Stimulated activated CD4-positive, alpha-beta T cell treated with anti-CD3 and anti-CD28 coated beads, Interleukin-12 subunit alpha, Interleukin-12 subunit beta, amount 100 ng/mL, for 48 hours (primary cell): ENCODE results near the gene PTGFRN.
"Not testable (repeated sequence)": the region's sequence is repeated elsewhere in the genome, so short reads cannot be mapped to it uniquely, and the experiment has no call there.

ENCODE experiments used
- DNase-seq, 3 donors: peaks; one replicate each; pipeline ENCODE4 v3.0.0-alpha.2; 2020; ENCODE audit warnings: low read depth in 2 of 3, low spot score in 1 of 3

PTGFRN gene

DNA sequence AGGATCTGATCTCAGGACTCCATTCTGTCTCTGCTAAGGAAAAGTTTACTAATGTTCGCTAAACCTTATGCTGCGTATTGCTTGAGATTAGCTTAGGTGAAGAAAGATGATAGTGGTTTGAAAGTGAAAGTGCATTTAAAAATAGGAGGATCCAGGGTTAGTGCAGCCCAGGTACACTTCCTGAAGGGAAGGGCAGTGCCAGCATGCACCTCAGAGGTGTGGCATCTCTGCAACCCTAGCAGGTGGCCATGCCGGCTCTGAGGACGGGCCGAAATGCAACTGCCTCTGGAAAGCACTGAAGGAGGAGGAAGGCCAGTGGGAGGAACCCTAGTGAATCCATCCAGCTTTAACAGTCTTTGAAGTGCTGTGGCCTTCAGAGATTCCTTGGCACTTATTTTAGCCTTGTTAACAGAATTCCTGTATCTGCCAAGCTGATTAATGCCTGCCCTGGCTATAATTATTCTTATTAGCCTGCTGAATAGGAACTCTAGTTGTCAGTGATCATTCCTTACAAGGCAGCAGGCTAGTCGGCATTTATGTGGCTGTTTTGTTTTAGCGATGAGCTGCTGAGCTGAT, 5.5 kb downstream of the PTGFRN start:
- no peak for DNase-seq

DNA sequence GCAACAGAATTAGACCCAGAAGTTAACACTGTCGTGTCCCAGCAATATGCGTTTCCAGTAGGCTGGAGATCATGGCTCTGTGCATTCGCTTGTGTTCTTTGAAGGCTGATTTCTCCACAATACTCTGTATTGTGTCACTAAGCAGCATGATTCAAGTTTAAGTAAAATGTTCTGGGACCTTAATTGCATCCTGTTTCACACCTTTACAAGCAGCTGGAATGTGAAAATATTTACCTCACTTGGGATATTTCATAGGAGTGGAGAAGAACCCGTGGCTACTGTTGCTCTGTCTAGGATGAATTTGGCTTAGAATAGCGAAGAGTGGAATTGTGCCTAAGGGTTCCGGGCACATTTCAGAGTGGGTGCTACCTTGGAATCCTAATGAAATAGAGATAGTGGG, 6.3 kb downstream of the PTGFRN start:
- DNase-seq = no peak

DNA sequence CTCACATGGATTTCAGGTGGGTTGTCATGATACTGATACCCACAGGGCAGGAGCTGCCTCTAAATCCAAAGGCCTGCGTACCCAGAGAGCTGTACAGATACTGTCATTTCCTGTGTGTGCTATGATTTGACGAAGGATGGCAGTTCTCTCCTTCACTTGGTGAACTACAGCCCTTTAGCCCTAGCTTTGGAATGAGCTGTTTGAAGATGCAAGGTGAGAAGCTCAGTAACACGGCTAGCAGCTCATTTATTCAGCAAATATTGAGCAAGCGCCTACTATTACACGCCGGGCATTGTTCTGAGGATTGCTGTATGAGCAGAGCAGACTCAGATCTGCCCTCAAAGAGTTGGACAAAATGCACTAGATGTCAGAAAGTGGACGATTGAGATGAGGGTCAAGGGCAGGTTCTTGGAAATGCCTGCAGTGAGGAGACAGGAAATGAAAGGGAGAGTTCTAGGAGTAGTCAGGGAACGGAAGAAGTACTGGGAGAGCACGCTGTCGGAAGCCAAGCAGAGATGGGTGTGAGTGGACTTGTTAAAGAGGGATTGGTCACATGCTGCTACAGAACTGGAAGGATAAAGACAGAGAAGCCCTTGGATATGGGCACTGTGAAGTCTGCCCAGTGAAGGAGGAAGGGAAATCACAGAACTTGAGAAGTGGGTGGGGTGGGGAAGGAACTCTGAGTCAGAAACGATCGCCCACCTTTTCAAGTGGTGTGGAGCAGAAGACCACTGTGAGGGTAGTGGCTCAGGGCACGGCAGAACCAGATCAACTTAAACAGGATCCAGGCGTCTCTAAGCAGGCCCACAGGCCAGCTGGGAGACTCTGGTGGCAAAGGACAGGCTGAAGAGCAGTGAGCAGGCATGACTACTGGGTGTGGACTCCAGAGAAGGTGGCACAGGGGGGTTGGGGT, 7.1 kb downstream of the PTGFRN start:
- DNase-seq = no peak

DNA sequence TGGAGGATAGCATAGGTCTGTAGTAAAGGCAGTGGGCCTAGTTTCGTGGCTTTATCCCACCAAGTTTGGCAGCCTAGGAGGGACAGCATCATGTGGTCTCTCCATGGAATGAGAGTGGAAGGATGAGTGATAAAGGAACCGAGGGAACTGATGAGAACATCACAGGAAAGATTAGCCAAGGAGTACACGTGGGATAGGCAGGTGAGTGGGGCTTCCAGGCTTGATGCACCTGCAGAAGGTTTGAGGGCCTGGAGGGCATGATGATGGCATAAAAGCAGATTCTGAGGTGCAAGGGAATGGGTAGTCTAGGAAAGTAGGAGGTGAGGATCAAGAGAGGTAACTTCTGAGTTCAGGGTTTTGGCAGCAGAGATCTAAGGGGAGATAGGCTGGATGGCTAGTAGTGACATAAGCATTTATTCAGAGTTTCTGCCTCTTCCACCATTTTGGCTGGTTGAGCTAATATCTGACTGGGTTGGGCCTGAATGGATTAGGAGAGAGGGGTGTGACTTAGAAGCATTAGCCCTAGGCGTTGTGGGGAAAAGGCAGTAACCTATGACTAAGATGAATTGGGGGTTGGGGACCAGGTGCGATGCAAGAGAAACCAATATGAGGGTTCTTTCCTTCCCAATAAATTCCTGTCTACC, 9.1 kb downstream of the PTGFRN start:
- DNase-seq = no peak

DNA sequence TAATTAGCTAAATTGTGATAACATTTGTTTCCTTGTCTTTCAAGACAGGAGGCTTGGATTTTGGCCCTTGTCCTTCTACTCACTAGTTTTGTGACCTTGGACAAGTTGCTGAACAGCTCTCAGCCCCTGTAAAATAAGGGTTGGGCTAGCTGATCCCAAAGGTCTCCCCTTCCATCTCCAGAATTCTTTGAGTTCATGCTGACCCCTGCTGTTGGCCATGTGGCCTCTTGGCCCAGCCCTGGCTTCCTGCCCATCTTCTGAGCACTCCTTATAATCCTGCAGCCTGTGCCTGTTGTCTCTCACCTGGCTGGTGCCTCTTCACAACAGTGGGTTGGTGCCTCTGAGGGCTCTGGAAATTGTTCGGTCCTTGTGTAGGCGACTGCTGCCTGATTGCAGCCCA, 10.1 kb downstream of the PTGFRN start:
- no peak for DNase-seq

DNA sequence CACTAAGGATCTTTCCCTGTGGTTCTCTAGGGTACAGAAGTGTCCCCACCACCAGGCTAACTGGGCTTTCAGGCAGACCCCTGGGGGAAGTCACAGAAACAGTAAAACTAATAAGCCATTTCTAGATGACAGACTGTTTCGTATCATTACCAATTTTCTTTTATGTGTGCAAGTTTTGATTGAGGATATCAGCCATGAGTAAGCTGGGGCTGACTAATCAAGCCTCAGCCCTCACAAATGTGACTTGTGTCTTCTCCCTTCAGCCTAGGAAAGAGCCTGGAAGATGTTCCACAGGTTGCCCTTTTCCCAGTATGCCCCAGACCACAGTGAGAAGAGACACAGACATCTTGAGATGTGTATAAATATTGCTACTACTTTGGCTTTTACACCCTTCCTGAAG, 10.5 kb downstream of the PTGFRN start:
- DNase-seq = no peak

DNA sequence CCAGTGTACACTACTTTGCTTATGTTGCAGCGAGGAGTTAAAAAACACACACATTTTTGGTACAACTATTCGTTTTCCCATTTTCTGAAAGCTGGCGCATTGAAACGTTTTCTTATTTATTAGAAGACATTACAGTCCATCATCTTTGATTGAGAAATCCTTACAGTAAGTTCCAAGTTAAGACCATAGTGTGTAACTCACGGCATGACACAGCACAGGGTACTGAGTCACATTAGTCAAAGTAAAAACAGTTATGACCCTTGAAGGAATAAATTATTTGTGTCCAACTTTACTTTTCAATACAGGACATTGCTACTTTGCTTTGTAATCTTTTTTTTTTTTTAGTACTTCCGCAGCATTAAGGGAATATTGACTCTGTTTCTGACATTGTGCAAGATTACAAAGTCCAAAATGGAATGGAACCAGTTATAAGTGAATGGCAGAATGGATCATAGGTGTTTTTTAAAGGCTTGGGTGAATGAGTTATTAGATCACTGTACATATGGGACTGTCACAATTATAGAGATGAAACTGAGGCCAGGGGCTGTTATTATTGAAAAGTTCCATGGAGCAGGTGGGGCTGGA, 11.7 kb downstream of the PTGFRN start:
- DNase-seq = no peak

DNA sequence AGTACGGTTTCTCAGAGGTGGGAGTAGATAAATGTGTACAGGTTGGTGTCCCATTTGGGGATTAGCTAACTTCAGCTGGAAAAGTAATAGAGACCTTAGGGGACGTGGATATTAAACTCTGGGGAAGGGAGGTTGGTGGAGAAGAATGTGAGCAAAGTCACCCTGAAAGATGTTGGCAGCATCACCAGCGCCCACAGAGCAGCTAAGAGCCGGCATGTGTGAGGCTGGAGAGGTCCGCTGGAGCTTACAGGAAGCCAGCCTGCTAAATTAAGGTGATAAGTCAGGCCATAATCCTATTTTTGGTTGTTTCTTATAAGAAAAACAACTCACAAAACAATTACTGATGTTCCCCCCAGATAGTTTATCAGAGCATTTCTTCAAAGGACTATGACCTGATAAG, 12.2 kb downstream of the PTGFRN start:
- DNase-seq = no peak

DNA sequence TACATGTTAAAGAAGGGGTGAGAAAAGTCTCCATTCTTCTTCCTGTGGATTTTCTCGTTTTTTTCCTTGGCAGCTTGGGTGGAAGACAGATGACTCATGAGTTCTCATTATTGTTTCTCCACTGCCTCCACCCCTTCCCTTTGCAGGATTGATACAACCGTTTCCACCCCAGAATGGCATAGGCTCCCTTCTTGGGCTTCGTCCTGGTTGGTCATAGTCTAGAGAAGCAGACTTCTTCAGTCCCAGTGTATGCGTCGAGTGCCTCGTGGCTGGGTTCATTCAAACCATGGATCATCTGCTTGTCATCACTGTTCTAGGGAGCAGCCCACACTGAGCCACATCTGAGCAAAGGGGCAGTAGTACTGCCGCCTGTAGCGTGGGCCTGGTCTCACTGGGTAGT, 13.7 kb downstream of the PTGFRN start:
- DNase-seq = no peak

DNA sequence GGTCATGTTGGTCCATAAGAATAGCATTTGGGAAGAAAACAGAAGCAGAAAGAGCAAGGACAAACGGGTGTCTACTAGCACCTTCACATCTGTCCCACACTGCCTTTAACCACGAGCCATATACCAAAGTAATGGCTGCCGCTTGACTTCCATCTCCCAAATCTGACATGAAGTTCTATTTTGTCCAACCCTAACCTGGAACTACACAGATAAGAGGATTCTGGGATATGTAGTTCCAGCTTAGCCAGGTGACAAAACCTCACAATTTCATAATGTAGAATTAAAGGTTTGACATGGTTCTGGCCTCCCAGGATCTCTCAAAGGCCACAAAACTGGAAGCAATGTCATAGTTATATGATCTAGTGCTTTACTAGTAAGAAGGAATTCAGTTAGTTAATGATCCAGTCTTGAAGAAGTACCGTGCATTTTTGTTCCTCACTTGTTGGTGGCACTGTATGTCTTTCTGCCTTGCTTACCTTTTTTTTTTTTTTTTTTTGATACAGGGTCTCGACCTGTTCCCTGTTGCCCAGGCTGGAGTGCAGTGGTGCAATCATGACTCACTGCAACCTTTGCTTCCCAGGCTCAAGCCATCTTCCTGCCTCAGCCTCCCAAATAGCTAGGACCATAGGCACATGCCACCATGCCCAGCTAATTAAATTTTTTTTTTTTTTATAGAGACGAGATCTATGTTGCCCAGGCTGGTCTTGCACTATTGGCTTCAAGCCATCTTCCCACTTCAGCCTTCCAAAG, 17.5 kb downstream of the PTGFRN start:
- DNase-seq = no peak

DNA sequence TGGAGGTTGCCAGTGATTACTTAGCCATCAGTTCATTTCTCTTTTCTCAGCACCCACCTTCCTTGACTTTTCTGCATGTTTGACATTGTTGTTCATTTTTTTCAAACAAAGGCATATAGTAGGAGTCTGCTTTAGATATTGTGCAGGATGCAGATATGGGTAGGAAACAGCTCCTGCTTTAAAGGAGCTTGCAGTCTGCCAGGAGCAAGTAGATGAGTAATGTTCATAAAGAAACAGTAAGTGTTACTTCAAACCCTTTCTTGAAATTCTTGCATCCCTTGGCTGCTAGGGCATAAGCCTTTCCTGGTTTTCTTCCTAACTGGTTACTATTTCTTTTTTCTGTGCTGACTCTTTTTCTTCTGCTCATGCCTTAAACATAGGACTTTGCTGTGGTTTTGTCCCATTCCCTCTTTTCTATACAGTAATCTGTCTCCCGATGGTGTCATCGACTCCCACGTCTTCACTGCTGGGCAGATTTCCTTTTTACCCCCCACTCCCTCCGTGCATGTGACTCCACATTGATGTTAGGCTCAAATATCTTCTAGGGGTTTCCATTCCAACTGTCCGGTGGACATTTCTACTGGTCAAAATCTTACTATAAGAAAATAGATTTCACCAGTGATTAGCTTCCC, 20.4 kb downstream of the PTGFRN start:
- no peak for DNase-seq

DNA sequence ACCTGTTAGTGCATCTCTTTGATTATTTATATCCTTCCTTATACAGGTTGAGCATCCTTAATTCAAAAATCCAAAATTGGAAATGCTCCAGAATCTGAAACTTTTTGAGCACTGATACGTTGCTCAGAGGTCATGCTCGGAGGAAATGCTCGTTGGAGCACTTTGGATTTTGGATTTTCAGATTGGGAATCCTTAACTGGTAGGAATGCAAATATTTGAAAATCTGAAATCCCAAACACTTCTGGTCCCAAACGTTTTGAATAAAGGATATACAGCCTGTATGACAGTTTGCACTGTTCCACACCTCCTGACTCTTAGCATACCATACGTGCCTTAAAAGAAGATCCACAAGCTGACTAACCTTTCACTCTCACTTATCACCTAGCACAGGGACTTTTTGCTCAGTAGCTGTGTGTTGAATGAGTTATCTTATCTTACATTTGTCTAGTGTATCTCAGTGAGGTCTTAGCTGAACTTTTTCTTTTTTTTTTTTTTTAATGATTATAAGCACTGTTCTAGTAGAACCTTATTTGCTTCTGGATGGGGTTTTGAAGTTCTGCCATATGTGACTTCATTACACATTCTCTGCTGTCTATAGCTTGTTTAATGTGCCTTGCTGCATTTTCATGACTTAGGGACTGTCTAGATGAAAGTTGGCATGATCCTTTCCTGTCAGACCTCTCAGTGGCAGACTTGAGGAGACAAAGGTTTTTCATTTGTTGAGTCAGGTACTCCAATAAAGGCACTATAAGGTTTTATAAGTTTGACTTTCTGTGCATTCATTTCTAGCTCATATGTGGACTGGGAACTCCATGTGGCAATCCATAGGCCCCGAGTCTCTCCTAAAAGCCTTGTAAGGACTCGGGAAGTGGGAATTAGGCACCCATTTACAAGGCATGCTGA, 21.6 kb downstream of the PTGFRN start:
- no peak for DNase-seq

DNA sequence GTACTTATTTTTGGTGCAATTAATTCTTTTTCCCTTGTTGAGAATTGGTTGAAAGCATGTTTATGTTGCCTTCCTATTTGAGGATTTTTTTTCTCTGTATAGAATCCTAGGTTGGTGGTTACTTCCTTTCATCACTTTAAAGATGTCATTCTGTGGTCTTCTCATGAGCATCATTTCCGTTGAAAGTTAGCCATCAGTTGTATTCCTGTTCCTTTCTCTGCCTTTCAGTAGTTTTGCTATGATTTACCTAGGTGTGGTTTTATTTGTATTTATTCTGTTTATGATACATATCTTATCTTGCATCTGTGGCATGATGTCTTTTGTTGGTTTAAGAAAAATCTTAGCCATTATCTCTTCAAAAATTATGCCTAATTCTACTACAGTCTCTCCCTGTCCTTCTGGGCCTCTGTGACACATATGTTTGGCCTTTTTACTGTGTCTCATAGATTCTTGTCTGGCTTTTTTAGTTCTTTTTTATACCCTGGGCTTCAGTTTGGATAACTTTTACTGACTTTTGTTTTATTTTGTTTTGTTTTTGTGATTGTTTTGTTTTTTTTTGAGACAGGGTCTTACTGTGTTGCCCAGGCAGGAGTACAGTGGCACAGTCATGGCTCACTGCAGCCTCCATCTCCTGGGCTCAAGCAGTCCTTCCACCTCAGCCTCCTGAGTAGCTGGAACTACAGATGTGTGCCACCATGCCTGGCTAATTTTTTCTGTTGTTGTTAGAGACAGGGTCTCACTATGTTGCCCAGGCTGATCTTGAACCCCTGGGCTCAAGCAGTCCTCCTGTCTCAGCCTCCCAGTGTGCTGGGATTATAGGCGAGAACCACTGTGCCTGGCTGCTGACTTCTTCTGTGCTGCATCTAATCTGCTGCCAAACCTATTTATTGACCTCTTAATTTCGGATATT, 24.1 kb downstream of the PTGFRN start:
- no peak for DNase-seq

DNA sequence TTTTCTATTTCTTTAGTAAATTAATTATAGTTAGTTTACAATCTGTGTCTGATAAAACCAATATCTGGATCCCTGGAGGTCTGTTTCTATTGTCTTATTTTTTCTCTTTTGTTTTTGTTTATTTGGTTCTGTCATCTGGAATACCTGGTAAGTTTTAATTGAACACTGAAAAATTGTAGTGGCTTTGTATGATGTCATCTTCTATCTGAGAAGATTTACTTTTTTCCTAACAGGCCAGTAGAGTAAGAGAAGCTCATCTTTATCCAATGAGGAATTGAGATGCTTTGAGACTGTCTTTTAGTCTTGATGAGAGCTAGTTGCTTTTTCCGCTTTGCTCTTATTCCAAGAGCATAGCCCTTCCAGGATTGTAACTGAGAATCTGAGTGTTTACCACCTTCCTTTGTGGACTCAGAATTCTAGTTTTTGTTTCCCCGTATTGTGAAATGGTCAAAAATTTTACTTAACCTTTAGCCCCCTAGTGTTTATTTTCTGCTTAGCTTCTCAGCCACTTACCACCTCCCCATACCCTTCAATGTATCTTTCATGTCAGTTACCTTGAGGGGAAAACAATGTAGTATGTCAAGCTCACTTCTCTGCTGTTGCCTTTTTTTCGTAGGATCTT, 25.0 kb downstream of the PTGFRN start:
- no peak for DNase-seq

DNA sequence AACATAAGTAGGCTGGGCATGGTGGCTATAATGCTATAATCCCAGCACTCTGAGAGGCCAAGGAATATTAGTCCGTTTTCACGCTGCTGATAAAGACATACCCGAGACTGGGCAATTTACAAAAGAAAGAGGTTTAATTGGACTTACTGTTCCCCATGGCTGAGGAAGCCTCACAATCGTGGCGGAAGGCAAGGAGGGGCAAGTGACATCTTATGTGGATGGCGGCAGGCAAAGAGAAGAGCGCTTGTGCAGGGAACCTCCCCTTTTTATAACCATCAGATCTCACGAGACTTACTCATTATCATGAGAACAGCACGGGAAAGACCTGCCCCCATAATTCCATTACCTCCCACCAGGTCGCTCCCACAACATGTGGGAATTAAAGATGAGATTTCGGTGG, 28.5 kb downstream of the PTGFRN start:
- DNase-seq = no peak

DNA sequence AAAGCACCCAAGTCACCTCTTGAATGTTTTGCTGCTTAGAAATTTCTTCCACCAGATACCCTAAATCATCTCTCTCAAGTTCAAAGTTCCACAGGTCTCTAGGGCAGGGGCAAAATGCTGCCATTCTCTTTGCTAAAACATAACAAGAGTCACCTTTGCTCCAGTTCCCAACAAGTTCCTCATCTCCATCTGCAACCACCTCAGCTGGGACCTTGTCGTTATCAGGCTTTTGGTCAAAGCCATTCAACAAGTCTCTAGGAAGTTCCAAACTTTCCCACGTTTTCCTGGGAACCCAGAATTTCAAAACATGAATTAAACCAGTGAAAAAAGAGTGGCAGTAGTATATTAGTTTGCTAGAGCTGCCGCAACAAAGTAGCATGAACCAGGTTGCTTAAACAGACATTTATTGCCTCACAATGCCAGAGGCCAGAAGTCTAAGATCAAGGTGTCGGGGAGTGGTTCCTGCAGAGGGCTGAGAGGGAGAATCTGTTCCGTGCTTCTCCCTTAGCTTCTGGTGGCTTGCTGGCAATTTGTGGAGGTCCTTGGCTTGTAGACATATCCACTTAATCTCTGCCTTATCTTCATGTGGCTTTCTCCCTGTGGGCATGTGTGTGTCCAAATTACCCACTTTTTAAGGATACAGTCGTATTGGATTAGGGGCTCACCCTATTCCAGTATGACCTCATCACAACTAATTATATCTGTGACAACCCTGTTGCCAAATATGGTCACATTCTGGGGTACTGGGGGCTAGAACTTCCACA, 30.2 kb downstream of the PTGFRN start:
- DNase-seq = not testable (repeated sequence)

DNA sequence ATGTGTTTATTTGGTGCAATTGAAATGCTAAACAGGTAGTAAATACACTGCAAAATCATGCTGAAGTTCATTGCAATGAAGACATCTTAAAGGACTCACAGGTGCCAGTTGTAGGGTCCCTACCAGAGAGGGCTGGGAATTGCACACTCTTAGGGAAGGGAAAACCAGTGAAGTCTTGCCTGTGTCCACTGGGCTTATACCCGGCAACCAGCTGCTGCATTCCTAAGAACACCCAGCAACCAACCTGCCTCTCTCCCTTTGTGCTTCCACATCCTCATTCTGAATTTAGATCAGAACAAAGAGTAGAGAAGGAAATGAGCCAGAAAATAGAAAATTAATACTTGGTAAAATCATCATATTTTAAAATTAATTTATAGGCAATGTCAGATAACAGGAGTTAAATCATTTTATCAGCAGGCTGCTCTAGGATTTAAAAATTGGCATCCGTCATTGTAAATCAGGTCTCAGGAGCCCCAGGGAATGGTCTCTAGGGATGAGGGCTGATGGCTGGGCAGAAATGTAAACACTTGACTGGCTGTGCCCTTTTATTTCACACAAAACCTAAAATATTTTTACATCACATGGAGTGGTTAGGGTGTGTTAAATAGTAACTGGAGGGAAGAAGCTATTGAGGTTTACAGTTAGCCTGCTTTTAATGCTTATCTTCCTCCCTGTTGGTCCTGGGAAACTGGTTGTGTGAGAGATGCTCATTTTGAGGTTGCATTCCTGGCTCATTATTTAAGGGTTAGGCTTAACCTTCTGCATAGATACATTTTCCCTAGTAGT, 31.3 kb downstream of the PTGFRN start:
- DNase-seq = no peak
